HEK293 (cell line): Measurements from ENCODE around the gene ZNF280D.

Experiments used
- ZFP41 ChIP-seq: fragments of 450-650 bp; formaldehyde crosslinking; IDR thresholded peaks from 2 replicates; pipeline ENCODE4 v1.5.1; 2016; ENCODE audit warnings: missing biosample characterization, missing genetic modification characterization, borderline replicate concordance
- TF ChIP-seq, protein P1 (sequence below): fragments of 450-650 bp; formaldehyde crosslinking; IDR thresholded peaks from 2 replicates; pipeline ENCODE4 v1.5.1; 2016; ENCODE audit warnings: missing biosample characterization, missing genetic modification characterization

DNA sequence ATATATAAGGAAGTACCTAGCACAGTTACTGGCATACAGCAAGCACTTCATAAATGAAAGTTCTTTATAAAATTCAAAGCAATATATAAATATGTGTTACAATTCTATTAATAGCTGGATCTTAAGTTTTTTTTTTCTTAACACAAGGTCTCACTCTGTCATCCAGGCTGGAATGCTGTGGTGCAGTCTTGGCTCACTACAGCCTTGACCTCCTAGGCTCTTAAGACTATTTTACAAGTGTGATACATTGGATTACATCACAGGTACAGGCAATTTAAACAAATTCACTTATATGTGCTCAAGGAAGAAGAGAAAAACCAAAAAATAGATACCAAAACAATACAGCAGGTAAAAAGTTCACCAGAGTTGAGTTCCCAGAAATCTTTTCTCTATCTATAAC is 60.6 kb downstream of the ZNF280D start:
- TF ChIP-seq, protein P1, sequence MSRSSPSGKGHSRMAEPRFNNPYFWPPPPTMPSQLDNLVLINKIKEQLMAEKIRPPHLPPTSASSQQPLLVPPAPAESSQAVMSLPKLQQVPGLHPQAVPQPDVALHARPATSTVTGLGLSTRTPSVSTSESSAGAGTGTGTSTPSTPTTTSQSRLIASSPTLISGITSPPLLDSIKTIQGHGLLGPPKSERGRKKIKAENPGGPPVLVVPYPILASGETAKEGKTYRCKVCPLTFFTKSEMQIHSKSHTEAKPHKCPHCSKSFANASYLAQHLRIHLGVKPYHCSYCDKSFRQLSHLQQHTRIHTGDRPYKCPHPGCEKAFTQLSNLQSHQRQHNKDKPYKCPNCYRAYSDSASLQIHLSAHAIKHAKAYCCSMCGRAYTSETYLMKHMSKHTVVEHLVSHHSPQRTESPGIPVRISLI (tag by site-specific recombination): no peak
- no peak for TF ChIP-seq ZFP41
